ENCODE measurements around the gene TUBGCP6.

Gene TUBGCP6

GRCh38 chr22:50197000-50197800, 47.6 kb downstream of the TUBGCP6 start:
- TF ChIP-seq FOXP2 (optimal IDR thresholded peaks at IDR 0.05; ENCODE audit: borderline replicate concordance, extremely low read depth, extremely low read length, insufficient read depth) (no peak), TAF1 (IDR thresholded peaks at IDR 0.05; ENCODE audit: borderline replicate concordance, insufficient read depth, low read length) (no peak), POLR2AphosphoS5 (IDR thresholded peaks at IDR 0.05; ENCODE audit: low read depth, low read length) (no peak; the same call in 1 of the 2 replicates), SIN3A (IDR thresholded peaks at IDR 0.05; ENCODE audit: borderline replicate concordance, insufficient read depth, low read length) (no peak)
- TF ChIP-seq, protein P1, sequence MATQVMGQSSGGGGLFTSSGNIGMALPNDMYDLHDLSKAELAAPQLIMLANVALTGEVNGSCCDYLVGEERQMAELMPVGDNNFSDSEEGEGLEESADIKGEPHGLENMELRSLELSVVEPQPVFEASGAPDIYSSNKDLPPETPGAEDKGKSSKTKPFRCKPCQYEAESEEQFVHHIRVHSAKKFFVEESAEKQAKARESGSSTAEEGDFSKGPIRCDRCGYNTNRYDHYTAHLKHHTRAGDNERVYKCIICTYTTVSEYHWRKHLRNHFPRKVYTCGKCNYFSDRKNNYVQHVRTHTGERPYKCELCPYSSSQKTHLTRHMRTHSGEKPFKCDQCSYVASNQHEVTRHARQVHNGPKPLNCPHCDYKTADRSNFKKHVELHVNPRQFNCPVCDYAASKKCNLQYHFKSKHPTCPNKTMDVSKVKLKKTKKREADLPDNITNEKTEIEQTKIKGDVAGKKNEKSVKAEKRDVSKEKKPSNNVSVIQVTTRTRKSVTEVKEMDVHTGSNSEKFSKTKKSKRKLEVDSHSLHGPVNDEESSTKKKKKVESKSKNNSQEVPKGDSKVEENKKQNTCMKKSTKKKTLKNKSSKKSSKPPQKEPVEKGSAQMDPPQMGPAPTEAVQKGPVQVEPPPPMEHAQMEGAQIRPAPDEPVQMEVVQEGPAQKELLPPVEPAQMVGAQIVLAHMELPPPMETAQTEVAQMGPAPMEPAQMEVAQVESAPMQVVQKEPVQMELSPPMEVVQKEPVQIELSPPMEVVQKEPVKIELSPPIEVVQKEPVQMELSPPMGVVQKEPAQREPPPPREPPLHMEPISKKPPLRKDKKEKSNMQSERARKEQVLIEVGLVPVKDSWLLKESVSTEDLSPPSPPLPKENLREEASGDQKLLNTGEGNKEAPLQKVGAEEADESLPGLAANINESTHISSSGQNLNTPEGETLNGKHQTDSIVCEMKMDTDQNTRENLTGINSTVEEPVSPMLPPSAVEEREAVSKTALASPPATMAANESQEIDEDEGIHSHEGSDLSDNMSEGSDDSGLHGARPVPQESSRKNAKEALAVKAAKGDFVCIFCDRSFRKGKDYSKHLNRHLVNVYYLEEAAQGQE (IDR thresholded peaks at IDR 0.05; ENCODE audit: insufficient read depth in 1 of 2, low read depth in 2 of 2, low read length in 2 of 2), result no peak

DNA sequence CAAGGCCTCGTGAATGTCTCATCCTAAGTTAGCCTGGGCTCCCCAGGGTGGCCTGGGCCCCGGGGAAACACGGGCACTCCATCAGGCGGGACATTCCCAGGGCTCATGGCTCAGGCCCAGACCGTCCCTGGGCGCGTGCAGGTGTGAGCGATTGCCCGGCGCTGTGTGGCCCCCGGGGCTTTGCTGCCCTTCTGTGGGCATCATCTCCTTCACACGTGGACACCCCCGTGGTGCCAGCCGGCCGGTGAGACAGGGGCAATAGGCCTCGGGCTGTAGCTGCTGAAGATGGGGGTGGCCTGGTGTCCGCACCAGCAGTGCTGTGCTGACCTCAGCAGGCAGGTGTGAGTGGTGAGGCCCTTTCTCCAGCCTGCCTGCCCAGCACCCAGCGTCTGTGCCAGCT, 48.6 kb downstream of the TUBGCP6 start:
- TF ChIP-seq, protein P1 (IDR thresholded peaks at IDR 0.05; ENCODE audit: insufficient read depth in 1 of 2, low read depth in 2 of 2, low read length in 2 of 2), result no peak
- TF ChIP-seq TAF1 (IDR thresholded peaks at IDR 0.05; ENCODE audit: borderline replicate concordance, insufficient read depth, low read length), result no peak
- no peak for TF ChIP-seq POLR2AphosphoS5 (IDR thresholded peaks at IDR 0.05; ENCODE audit: low read depth, low read length)
- no peak for TF ChIP-seq FOXP2 (optimal IDR thresholded peaks at IDR 0.05; ENCODE audit: borderline replicate concordance, extremely low read depth, extremely low read length, insufficient read depth)
- no peak for TF ChIP-seq SIN3A (IDR thresholded peaks at IDR 0.05; ENCODE audit: borderline replicate concordance, insufficient read depth, low read length)

DNA sequence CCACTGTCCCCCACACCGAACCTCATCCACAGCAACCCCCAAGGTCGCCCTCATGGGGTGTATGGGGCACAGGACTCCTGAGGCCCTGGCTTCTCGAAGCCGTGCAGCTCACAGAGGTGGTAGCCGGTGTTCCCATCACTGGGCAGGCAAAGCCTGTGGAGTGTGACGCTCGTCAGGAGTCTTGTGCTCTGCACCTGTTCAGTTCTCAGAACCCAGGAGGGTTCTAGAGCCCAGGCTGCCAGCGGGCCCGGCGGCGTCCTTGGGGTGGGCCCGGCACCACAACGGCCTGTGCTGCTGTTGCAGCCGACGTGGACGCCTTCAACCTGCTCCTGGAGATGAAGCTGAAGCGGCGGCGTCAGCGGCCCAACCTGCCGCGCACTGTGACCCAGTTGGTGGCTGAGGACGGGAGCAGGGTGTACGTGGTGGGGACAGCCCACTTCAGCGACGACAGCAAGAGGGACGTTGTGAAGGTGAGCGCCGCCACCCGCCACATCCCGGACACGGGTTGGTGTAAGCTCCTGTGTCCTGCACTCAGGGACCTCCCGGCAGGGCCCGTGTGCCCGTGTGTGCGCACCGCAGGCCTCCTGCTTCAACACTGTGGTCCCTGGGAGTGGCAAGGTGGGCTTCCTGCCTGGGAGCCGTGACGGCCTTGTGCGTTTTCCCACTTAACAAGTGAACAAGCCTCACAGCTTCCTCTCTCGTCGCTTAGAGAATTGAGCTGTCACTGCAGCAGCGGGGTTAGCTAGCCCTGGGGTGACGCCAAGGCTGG, 50.6 kb downstream of the TUBGCP6 start:
- TF ChIP-seq, protein P1 (IDR thresholded peaks at IDR 0.05; ENCODE audit: insufficient read depth in 1 of 2, low read depth in 2 of 2, low read length in 2 of 2), result no peak
- TF ChIP-seq TAF1 (IDR thresholded peaks at IDR 0.05; ENCODE audit: borderline replicate concordance, insufficient read depth, low read length) (no peak), FOXP2 (optimal IDR thresholded peaks at IDR 0.05; ENCODE audit: borderline replicate concordance, extremely low read depth, extremely low read length, insufficient read depth) (no peak), SIN3A (IDR thresholded peaks at IDR 0.05; ENCODE audit: borderline replicate concordance, insufficient read depth, low read length) (no peak), POLR2AphosphoS5 (IDR thresholded peaks at IDR 0.05; ENCODE audit: low read depth, low read length) (no peak)

GRCh38 chr22:50193621-50194020, 51.2 kb downstream of the TUBGCP6 start:
- no peak for TF ChIP-seq TAF1 (IDR thresholded peaks at IDR 0.05; ENCODE audit: borderline replicate concordance, insufficient read depth, low read length)

DNA sequence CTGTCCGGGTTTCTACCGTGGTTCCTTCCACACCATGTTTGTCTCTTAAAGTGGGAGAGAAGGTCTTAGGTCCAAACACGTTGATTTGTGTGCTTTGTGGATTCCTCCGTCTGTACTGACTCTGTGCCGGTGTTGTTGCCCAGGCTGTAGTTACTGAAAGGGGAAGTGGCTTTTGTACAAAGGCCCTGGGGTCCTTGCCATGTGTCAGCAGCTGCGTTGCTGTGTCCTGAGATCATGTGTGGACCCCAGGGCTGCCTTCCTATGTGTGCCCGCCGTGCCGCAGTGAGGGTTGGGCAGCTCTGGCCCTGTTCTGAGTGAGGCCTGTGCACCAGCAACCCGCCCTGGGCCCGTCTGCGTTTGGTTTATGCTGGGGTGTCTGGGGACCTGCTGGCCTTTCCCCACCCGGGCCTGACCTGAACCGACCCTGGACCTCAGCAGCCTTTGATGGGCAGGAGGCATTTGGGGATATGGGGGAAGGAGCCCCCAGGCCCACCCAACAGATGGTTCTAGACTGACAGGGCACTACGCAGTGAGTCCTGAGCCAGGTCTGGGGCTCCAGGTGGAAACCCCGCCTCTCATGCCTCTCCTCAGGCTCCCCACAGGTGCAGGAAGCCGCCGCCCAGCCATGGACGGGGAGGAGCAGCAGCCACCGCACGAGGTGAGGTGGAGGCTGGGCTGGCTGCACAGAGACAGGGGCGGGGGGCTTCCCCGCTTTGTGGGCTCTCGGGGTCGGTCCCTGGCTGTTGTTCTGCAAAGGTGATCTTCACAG, 52.2 kb downstream of the TUBGCP6 start:
- no peak for TF ChIP-seq TAF1 (IDR thresholded peaks at IDR 0.05; ENCODE audit: borderline replicate concordance, insufficient read depth, low read length)
- TF ChIP-seq, protein P1 (IDR thresholded peaks at IDR 0.05; ENCODE audit: insufficient read depth in 1 of 2, low read depth in 2 of 2, low read length in 2 of 2), result no peak
- no peak for TF ChIP-seq SIN3A (IDR thresholded peaks at IDR 0.05; ENCODE audit: borderline replicate concordance, insufficient read depth, low read length)
- TF ChIP-seq POLR2AphosphoS5 (IDR thresholded peaks at IDR 0.05; ENCODE audit: low read depth, low read length), result no peak
- TF ChIP-seq FOXP2 (optimal IDR thresholded peaks at IDR 0.05; ENCODE audit: borderline replicate concordance, extremely low read depth, extremely low read length, insufficient read depth), result no peak
